Measurements from ENCODE around the gene DLX5.

DLX5 gene

GRCh38 chr7:96987719-96988118 is 36.9 kb downstream of the DLX5 start:
- DNase-seq: no peak

- DNase-seq: no peak
These were observed 37.7 kb downstream of the DLX5 start for GRCh38 chr7:96986901-96987300.

GRCh38 chr7:96985992-96986391 is 38.6 kb downstream of the DLX5 start:
- DNase-seq: no peak

GRCh38 chr7:96982586-96982985 is 42.0 kb downstream of the DLX5 start:
- DNase-seq: no peak

GRCh38 chr7:96979551-96980276 is 44.9 kb downstream of the DLX5 start:
- DNase-seq: no peak

GRCh38 chr7:96977445-96977844 is 47.2 kb downstream of the DLX5 start:
- no peak for DNase-seq

GRCh38 chr7:96976106-96976505 is 48.5 kb downstream of the DLX5 start:
- DNase-seq: no peak

- DNase-seq: no peak
These were observed 50.6 kb downstream of the DLX5 start for GRCh38 chr7:96973986-96974385.

- DNase-seq: no peak
These were observed 53.9 kb downstream of the DLX5 start for GRCh38 chr7:96970739-96971138.

All from NCI-H1436 (cell line).